Measurements from ENCODE around the gene DIAPH3. TPM values are rescaled to one million over a fixed set of nuclear protein-coding genes. Genes with fewer than 3 reads are reported as not detected.
"Not testable (repeated sequence)": the region's sequence is repeated elsewhere in the genome, so short reads cannot be mapped to it uniquely, and the experiment has no call there.

DIAPH3 gene
- polyA plus RNA-seq (2013, experiment 1 of 2; ENCODE audit: insufficient read length): 73.3 TPM
- polyA plus RNA-seq (2013, experiment 2 of 2; ENCODE audit: insufficient read length): 43.0 TPM

- peak; percentile 95 for DNase-seq
Observed at GRCh38 chr13:60163478-60164233, at the start of gene DIAPH3. Gene DIAPH3 (minus strand): TSS chr13:60163928. CDS start chr13:60163766, 162 bp downstream.

GRCh38 chr13:60213236-60213744 lies 49.6 kb upstream of the DIAPH3 start:
- DNase-seq: no peak

DNA sequence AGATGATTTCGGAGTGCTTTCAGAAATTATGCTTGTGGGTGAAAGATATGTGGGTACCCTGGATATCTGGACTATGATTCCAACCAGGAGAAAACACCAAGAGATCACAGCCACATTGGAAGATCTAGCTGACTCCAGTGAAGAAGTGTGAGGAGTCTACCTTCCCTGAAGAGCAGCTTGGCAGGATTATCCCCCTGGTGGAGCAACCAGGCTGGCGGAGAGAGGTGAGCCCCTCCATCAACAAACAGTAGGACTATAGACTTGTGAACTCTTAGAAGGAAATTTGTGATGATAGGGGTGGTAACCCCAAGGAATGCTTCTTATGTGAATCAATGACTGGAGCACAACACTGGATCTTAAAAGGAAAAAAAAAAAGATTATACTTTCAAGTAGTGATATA lies 47.8 kb upstream of the DIAPH3 start:
- DNase-seq: no peak

DNA sequence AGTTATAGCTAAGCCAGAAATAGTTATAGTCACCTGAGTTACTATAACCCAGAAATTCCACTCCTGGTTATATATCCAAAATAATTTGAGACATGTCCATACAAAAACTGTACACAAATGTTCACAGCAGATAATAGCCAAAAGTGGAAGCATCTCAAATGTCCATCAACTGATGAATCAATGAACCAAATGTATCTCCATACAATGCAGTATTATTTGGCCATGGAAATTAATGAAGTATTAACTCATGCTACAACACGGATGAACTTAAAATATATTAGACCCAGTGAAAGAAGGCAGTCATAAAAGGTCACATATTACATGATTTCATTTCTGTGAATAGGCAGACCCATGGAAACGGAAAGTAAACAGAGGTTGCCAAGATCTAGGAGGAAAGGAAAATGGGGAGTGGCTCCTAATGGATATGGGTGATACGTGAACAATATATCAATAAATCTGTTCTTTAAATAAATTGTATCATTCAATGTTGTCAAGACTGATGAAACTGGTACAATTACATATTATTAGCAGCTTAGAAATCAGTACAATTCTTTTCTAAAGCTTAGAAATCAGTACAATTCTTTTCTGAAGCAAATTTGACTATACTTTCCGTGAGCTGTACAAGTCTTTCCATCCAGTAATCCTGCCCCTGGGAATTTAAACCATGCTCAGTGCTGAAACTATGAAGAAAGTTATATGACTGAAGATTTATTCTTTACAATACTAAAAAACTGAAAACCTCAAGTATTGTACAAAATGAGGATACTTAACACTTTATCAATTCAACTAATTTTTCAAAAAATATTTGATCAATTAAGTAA lies 47.0 kb upstream of the DIAPH3 start:
- DNase-seq: no peak

GRCh38 chr13:60205499-60205898 lies 41.8 kb upstream of the DIAPH3 start:
- not testable (repeated sequence) for DNase-seq

GRCh38 chr13:60201286-60201685 lies 37.6 kb upstream of the DIAPH3 start:
- DNase-seq: no peak

- DNase-seq: not testable (repeated sequence)
Observed at GRCh38 chr13:60195893-60196292, 32.2 kb upstream of the DIAPH3 start.

DNA sequence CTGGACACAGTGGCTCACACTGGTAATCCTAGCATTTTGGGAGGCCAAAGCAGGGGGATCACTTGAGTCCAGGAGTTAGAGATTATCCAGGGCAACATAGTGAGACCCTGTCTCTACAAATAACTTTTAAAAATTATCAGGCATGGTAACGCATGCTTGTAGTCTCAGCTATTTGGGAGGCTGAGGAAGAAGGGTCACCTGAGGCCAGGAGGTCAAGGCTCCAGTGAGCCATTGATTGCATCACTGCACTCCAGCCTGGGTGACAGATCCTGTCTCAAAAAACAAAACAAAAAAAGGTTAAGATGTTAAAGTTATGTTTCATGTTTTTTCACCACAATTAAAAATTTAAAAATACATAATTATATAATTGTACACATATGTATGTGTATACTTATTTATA lies 19.2 kb upstream of the DIAPH3 start:
- DNase-seq: no peak

DNA sequence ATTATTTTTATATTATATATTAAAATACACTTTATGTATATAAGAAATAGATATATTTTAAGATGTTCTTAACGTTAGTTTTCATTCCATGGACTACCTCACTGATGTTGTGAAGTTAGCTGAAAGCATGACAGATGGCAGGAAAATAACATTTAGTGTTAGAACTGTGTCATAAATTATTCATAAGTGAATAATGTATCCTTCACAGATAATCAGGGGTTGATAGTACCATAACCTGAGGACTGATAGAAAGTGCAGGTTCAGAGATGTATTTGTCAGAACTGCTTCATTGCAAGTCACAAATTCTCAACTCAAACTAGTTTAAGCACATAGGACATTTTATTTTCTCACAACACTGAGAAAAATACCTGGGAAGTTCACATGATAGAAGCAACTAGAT lies 14.6 kb upstream of the DIAPH3 start:
- DNase-seq: no peak

- no peak for DNase-seq
Observed at GRCh38 chr13:60175571-60175970, 11.8 kb upstream of the DIAPH3 start.

GRCh38 chr13:60174113-60174512 lies 10.4 kb upstream of the DIAPH3 start:
- DNase-seq: no peak

DNA sequence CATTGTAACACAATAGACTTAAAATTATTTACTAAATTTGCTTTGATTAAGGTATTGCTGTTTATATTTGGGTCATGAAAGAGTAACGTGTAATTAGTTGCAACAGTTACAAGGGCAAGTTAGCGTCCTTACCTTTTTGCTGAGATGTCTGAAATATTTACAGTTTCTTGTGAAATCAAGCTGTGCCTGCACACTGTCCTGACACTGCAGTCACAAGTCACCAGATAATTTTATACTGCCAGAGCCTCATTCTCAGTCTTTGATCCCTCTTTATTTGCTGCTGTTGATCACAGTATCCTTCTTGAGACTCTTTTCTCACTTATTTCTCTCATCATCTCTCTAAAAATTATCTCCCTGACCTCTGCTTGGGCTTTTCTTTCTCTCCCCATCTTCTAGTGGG lies 8.4 kb upstream of the DIAPH3 start:
- no peak for DNase-seq

GRCh38 chr13:60170414-60170813 lies 6.7 kb upstream of the DIAPH3 start:
- DNase-seq: no peak

- DNase-seq: no peak
Observed at GRCh38 chr13:60169239-60170031, 5.7 kb upstream of the DIAPH3 start.

DNA sequence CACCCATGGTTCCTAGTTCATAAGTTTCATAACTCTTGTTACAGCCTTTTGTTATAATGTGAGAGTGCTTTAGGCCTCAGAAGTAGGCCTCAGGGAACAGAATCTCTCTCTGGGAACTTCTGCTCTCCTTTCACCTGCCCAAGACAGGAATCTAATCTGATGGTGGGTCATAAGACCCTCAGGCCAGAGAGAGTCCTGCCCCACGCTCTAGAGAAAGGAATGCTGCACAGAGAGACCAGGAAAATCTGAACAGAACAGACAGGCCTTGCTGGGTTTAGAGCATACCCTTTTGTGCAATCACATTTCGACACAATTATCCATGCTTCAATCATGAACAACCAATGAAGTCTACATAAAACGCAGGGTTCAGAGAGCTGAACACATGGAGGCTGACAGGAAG lies 3.4 kb upstream of the DIAPH3 start:
- DNase-seq: no peak

DNA sequence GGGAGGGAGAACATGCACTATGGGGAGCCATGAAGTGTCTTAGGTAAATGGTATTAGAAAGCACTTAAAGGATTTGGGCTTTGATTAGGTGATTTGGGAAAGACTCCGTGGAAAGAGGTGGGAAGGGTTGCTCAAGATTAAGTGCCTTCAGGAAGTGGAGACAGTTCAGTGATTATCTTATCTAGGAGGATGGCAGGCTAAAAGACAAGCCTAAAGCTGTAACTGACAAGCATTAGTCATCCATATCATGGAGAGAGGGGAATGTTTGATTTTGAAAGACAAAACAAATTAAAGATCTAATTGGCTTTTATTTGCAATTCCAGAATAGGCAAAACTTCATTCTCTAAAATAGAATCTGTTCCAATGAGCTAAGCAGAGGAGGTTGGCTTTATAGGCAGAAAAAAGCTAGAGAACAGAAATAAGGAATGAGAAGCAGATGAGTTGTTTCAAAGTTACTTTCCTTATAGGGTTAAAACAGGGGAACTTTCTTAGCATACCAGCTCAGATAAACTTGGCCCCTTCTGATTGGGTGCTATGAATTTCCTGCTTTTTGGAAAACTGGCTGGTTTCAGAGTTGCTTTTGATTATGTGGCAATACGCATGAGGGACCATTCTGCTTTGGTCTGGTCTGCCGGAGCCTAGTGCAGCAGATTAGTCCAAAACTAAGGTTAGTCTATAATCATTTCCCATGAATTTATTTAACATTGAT lies 1.8 kb upstream of the DIAPH3 start:
- peak; percentile 82 for DNase-seq

DNA sequence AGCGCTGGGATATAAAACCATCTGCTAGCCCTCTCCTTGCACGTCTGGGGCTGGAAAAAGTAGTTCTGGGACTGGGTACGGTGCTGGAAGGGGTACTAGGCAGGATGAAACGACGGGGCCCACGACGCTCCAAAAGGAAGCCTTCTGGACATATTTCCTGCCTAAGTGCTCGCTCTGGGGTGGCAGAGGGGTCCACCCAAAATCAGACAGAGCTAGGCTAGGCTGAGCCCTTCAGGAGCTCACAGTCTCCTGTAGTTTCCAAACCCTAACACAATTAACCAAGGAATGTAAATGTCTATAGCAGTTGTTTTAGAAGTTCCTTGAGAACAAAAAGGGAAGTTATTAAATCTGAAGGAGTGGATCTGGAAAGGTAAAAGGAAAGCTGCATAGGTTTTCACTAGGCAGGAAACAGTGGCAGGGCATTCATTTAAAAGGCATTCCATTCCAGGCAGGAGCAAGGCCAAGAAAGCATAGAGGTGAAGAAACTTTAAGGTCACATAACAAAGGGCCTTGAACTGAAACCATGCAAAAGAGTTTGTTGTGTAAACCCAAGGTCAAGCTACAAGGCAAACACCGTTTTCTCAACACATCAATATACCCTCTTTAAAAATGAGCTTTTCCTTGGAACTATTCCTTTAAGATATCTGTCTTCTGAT lies 634 bp upstream of the DIAPH3 start:
- peak; percentile 21 for DNase-seq

DNA sequence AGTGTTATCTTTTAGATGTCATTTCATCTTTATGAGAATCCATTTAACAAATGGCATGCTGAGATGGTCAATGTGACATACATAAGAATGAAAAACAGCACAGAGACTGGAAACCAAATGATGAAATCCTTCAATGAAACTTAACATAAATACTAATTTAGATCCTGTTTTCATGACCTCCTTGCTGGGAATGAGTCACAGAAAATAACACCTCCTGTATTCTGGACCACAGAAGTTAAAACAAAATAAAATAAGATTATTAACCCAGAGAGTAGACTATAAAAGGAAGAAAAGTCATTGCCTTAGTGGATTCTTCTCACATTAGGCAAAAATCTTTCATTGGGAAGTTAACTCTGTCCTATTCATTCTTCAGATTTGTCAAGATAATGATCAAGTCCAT lies 1.6 kb downstream of the DIAPH3 start:
- peak; percentile 79 for DNase-seq

DNA sequence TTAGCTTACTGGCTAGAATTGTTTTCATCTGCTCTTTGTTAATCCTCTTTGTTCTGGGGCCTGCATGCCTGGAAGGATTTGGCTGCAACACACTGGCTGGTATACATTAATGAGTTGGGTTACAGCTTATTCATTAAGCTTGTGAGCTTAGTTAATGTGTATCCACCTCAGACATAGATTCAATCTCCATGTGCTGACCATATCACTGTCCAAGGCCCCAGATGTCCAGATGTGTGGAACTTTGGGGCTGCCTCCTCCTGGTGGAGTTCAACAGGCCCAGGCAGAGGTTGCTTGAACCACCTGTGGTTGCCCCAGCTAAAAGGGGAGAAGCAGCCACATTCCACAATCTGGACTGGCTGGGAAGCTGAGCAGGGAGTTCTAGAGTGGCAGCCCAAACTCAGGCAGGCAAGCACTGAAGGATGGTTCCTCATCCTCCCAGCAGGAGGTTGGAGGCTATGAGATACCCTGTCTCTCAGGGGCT lies 5.4 kb downstream of the DIAPH3 start:
- no peak for DNase-seq

GRCh38 chr13:60155978-60156377 lies 7.8 kb downstream of the DIAPH3 start:
- DNase-seq: no peak

DNA sequence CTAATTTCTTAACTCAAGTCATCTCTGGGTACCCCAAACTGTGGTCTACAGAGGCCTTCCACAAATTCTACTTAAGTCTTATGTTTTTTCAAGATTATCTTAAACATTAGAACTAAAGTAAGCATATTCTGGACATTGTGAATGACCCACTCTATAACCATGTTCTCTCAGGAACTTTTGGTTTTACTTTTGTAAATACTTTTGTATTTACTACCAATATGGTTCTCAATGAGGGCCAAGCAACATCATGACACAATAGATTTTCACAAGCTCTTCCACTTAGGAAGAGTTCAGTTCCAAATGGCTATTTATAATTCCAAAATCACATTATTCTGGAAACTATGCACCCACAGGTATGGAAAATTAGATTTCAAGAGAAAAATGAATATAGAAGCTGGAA lies 10.8 kb downstream of the DIAPH3 start:
- no peak for DNase-seq

Data from fibroblast of skin of back (primary cell).